ENCODE results near the gene AGRN. TPM values are rescaled to one million over a fixed set of nuclear protein-coding genes. Genes with fewer than 3 reads are reported as not detected.
A peak's percentile ranks its signal among the peaks of the same experiment; 100 is the strongest.
"Not testable (repeated sequence)": the region's sequence is repeated elsewhere in the genome, so short reads cannot be mapped to it uniquely, and the experiment has no call there.

Gene AGRN
- total and polyA plus RNA-seq, 8 donors, result 3.5 to 459 (median 50.5) TPM

GRCh38 chr1:1014799-1015681 is 4.9 kb upstream of the AGRN start:
- TF ChIP-seq POLR2AphosphoS5 (IDR thresholded peaks at IDR 0.05) (no peak), POLR2A (IDR thresholded peaks at IDR 0.05) (no peak), CTCF (IDR thresholded peaks at IDR 0.05) (no peak), EP300 (IDR thresholded peaks at IDR 0.05) (no peak)
- 74 to 80% (median 76%) methylated on average over 18 to 20 of the region's 20 CpGs for WGBS, 5 donors
- Histone ChIP-seq H3K27me3 (peaks cover 0 to under 1% (median 0%) of the 10 kb centered on the region in 3 donors), H3K36me3 (no peaks in the 10 kb centered on the region), H3K4me1 (peaks cover 9 to 41% (median 23%) of the 10 kb centered on the region in 4 donors), H3K9me3 (no peaks in the 10 kb centered on the region), H3K4me3 (peak overlapping the region in 3 of 4 donors; percentile 55 to 64 (median 63)), H3K27ac (peak overlapping the region in 4 of 5 donors; percentile 82 to 94 (median 92))
- peak in 1 of 2 donors; percentile 60 for DNase-seq
- intact Hi-C loops (cut with DNase I; ENCODE audit: low total_unique reads), result no loop called here

GRCh38 chr1:1017397-1018320 is 2.3 kb upstream of the AGRN start:
- DNase-seq; intact Hi-C loops (cut with DNase I; ENCODE audit: low total_unique reads); H3K27ac ChIP-seq; H3K4me3 ChIP-seq; H3K36me3 ChIP-seq; H3K9me3 ChIP-seq: not testable (repeated sequence)
- Histone ChIP-seq H3K27me3 (peaks cover 0 to 22% (median 7%) of the 10 kb centered on the region in 3 donors), H3K4me1 (peaks cover 26 to 62% (median 45%) of the 10 kb centered on the region in 4 donors)
- 64 to 76% (median 69%) methylated on average over 15 to 17 of the region's 17 CpGs for WGBS, 5 donors

GRCh38 chr1:1018321-1018685 is 1.6 kb upstream of the AGRN start:
- DNase-seq; H3K27ac ChIP-seq; H3K9me3 ChIP-seq; H3K4me3 ChIP-seq; H3K36me3 ChIP-seq; intact Hi-C loops (cut with DNase I; ENCODE audit: low total_unique reads): not testable (repeated sequence)
- WGBS, 5 donors, result 94 to 96% (median 95%) methylated on average over 19 to 26 of the region's 26 CpGs; no CpG with 5 or more reads in 1 of the 5 donors
- H3K27me3 ChIP-seq, result peaks cover 0 to 22% (median 7%) of the 10 kb centered on the region in 3 donors
- peaks cover 27 to 63% (median 47%) of the 10 kb centered on the region in 4 donors for H3K4me1 ChIP-seq

GRCh38 chr1:1019122-1019999 is 559 bp upstream of the AGRN start:
- WGBS, 5 donors, result 2 to 7% (median 3%) methylated on average over 8 to 83 of the region's 91 CpGs
- Histone ChIP-seq H3K4me1 (peaks cover 29 to 63% (median 49%) of the 10 kb centered on the region in 4 donors), H3K4me3 (peak overlapping the region; percentile 75 to 89 (median 77)), H3K36me3 (no peaks in the 10 kb centered on the region), H3K9me3 (no peaks in the 10 kb centered on the region), H3K27me3 (peaks cover 0 to 22% (median 7%) of the 10 kb centered on the region in 3 donors), H3K27ac (peak overlapping the region; percentile 88 to 98 (median 90))
- TF ChIP-seq EP300 (IDR thresholded peaks at IDR 0.05) (no peak), POLR2A (IDR thresholded peaks at IDR 0.05) (no peak), POLR2AphosphoS5 (IDR thresholded peaks at IDR 0.05) (peak in 1 of 3 donors; percentile 19), CTCF (IDR thresholded peaks at IDR 0.05) (peak in 5 of 7 experiments; percentile 14 to 81 (median 62))
- intact Hi-C loops (cut with DNase I; ENCODE audit: low total_unique reads), result no loop called here
- DNase-seq, result peak; percentile 88 to 96
